SK-N-MC (cell line): ENCODE results near the gene ACP7.

Experiments
- DNase-seq: peaks from one replicate; pipeline ENCODE4 v3.0.0-alpha.2; 2011; ENCODE audit warnings: low read depth, low spot score
- H3K27ac ChIP-seq: fragments of 200-600 bp; sonication (generic); 2 replicates; pipeline ENCODE4 v1.5.1; 2016; ENCODE audit warnings: mixed run types
- H3K36me3 ChIP-seq: fragments of 200-600 bp; sonication (generic); 2 replicates; pipeline ENCODE4 v1.6.1; 2017; ENCODE audit warnings: antibody characterized with exemption, low read length, mixed read lengths; ENCODE audit not compliant: insufficient read depth
- H3K4me3 ChIP-seq: fragments of 200-600 bp; sonication (generic); 2 replicates; pipeline ENCODE4 v1.5.1; 2016
- H3K9ac ChIP-seq: fragments of 200-600 bp; sonication (generic); 2 replicates; pipeline ENCODE4 v1.8.0; 2017; ENCODE audit warnings: mixed run types, mixed read lengths; ENCODE audit not compliant: insufficient read length
- H3K9me3 ChIP-seq: fragments of 200-600 bp; sonication (generic); 2 replicates; pipeline ENCODE4 v1.6.1; 2017; ENCODE audit warnings: low read depth, mild to moderate bottlenecking, antibody characterized with exemption, low read length, moderate library complexity, mixed read lengths
- EZH2 ChIP-seq: fragments of 200-600 bp; sonication (generic); IDR thresholded peaks from one replicate; pipeline ENCODE4 v1.6.1; 2017; ENCODE audit warnings: antibody characterized with exemption
- FOXP2 ChIP-seq: optimal IDR thresholded peaks from 2 replicates; pipeline ENCODE3; 2011; ENCODE audit warnings: mild to moderate bottlenecking, moderate library complexity; ENCODE audit not compliant: insufficient read depth; ENCODE audit errors: extremely low read length, control extremely low read depth
- POLR2AphosphoS5 ChIP-seq: IDR thresholded peaks from 2 replicates; pipeline ENCODE4 v1.6.1; 2012; ENCODE audit warnings: mild to moderate bottlenecking, low read depth, low read length, borderline replicate concordance

ACP7 gene

GRCh38 chr19:39130337-39131254 lies 46.4 kb downstream of the ACP7 start:
- no peak for TF ChIP-seq POLR2AphosphoS5
- TF ChIP-seq FOXP2 = no peak
- no peak for TF ChIP-seq EZH2
- no peaks in the 10 kb centered on the region for H3K9me3 ChIP-seq
- H3K4me3 ChIP-seq = no peak overlapping the region
- no peak for DNase-seq
- no peak overlapping the region for H3K9ac ChIP-seq
- no peak overlapping the region for H3K27ac ChIP-seq
- H3K36me3 ChIP-seq = no peaks in the 10 kb centered on the region

GRCh38 chr19:39131255-39131755 lies 47.1 kb downstream of the ACP7 start:
- Histone ChIP-seq H3K36me3 (no peaks in the 10 kb centered on the region), H3K9ac (no peak overlapping the region), H3K4me3 (no peak overlapping the region), H3K9me3 (no peaks in the 10 kb centered on the region), H3K27ac (no peak overlapping the region)
- no peak for DNase-seq
- TF ChIP-seq EZH2 (no peak), FOXP2 (no peak), POLR2AphosphoS5 (no peak)

- DNase-seq = no peak
- Histone ChIP-seq H3K36me3 (no peaks in the 10 kb centered on the region), H3K27ac (no peak overlapping the region), H3K9ac (no peak overlapping the region), H3K4me3 (no peak overlapping the region), H3K9me3 (no peaks in the 10 kb centered on the region)
- TF ChIP-seq FOXP2 (no peak), POLR2AphosphoS5 (no peak), EZH2 (no peak)
Observed at GRCh38 chr19:39132344-39132969, 48.3 kb downstream of the ACP7 start.

- no peak overlapping the region for H3K9ac ChIP-seq
- H3K4me3 ChIP-seq = no peak overlapping the region
- no peaks in the 10 kb centered on the region for H3K9me3 ChIP-seq
- H3K36me3 ChIP-seq = no peaks in the 10 kb centered on the region
- DNase-seq = no peak
- no peak for TF ChIP-seq POLR2AphosphoS5
- TF ChIP-seq EZH2 = no peak
- TF ChIP-seq FOXP2 = no peak
- H3K27ac ChIP-seq = no peak overlapping the region
Observed at GRCh38 chr19:39133431-39134270, 49.5 kb downstream of the ACP7 start.

GRCh38 chr19:39135701-39136100 lies 51.5 kb downstream of the ACP7 start:
- H3K27ac ChIP-seq = no peak overlapping the region
- H3K9ac ChIP-seq = no peak overlapping the region
- H3K36me3 ChIP-seq = no peaks in the 10 kb centered on the region

GRCh38 chr19:39136225-39136940 lies 52.2 kb downstream of the ACP7 start:
- Histone ChIP-seq H3K27ac (no peak overlapping the region), H3K9ac (no peak overlapping the region), H3K36me3 (no peaks in the 10 kb centered on the region), H3K9me3 (no peaks in the 10 kb centered on the region), H3K4me3 (no peak overlapping the region)
- TF ChIP-seq FOXP2 (no peak), POLR2AphosphoS5 (no peak), EZH2 (no peak)
- no peak for DNase-seq

More at GRCh38 chr19:39135701-39136100, 51.5 kb downstream of the ACP7 start:
- DNase-seq = no peak
- Histone ChIP-seq H3K4me3 (no peak overlapping the region), H3K9me3 (no peaks in the 10 kb centered on the region)
- no peak for TF ChIP-seq FOXP2

GRCh38 chr19:39137131-39137530 lies 53.0 kb downstream of the ACP7 start:
- DNase-seq = no peak
- no peak for TF ChIP-seq FOXP2
- no peak overlapping the region for H3K4me3 ChIP-seq
- H3K36me3 ChIP-seq = no peaks in the 10 kb centered on the region
- H3K27ac ChIP-seq = no peak overlapping the region
- H3K9ac ChIP-seq = no peak overlapping the region
- no peaks in the 10 kb centered on the region for H3K9me3 ChIP-seq

GRCh38 chr19:39138221-39139211 lies 54.3 kb downstream of the ACP7 start:
- H3K27ac ChIP-seq = no peak overlapping the region
- no peak for DNase-seq
- H3K36me3 ChIP-seq = no peaks in the 10 kb centered on the region
- no peak overlapping the region for H3K4me3 ChIP-seq
- no peaks in the 10 kb centered on the region for H3K9me3 ChIP-seq
- H3K9ac ChIP-seq = no peak overlapping the region
- TF ChIP-seq FOXP2 (no peak), EZH2 (no peak), POLR2AphosphoS5 (no peak)
